K562 (cell line): Measurements from ENCODE around the gene ZSWIM3. TPM values are rescaled to one million over a fixed set of nuclear protein-coding genes. Genes with fewer than 3 reads are reported as not detected.

Experiments used
- ATAC-seq: fragments of 200-7000 bp; cut with Tn5 transposase; 3 replicates; pipeline ENCODE4 v1.9.1; 2020; ENCODE audit warnings: moderate library complexity
- BruUV-seq: library from RNA; stranded (reverse); fragments of 400-500 nt; replicated peaks from 2 replicates; lab custom pipeline; 2021; lab: Mats Ljungman, UMichigan
- CTCF ChIA-PET: fragments of 300-600 bp; formaldehyde crosslinking; extraction: SDS; loops from one replicate; lab custom pipeline; 2021; ENCODE audit warnings: low intra/inter-chr PET ratio; lab: Yijun Ruan, JAX
- POLR2A ChIA-PET: fragments of 300-600, 350-650 bp; sonication (Branson Sonifier 250); formaldehyde crosslinking; extraction: SDS; loops from one replicate; lab custom pipeline; 2021; ENCODE audit warnings: antibody characterized with exemption, inconsistent platforms; lab: Yijun Ruan, JAX
- DNase-seq, 4 experiments: peaks; one replicate each; pipeline versions ENCODE4 v3.0.0 to v3.0.0-alpha.2; 2011 to 2018; ENCODE audit warnings: low spot score in 3 of 4, mixed read lengths in 3 of 4; ENCODE audit errors: extremely low read depth in 1 of 4
- FAIRE-seq: peaks from 2 replicates; lab custom pipeline; 2011; peaks lifted over from hg19 to GRCh38; lab: Jason Lieb, UNC
- H2AFZ ChIP-seq: 2 replicates; pipeline ENCODE4 v1.6.0; 2011; ENCODE audit warnings: low read depth, low read length, control low read depth, inconsistent platforms
- H3K27ac ChIP-seq: fragments of 200-600 bp; 3 replicates; pipeline ENCODE4 v1.8.0; 2011; ENCODE audit warnings: low read depth, mild to moderate bottlenecking, control low read depth, inconsistent platforms, low read length, moderate library complexity, mixed read lengths; ENCODE audit errors: extremely low read depth
- H3K27me3 ChIP-seq, 2 experiments: fragments of 300-600 bp in 1 of 2; 2 replicates in 1 of 2; 3 replicates in 1 of 2; pipeline versions ENCODE4 v1.6.0 to v1.8.0; 2011; ENCODE audit warnings: inconsistent platforms in 2 of 2, low read length in 2 of 2, mild to moderate bottlenecking in 1 of 2, mixed read lengths in 1 of 2, moderate library complexity in 1 of 2; ENCODE audit not compliant: control insufficient read depth in 2 of 2, insufficient read depth in 2 of 2
- H3K36me3 ChIP-seq: fragments of 300-600 bp; 3 replicates; pipeline ENCODE4 v1.8.0; 2011; ENCODE audit warnings: mild to moderate bottlenecking, low read length, inconsistent platforms; ENCODE audit not compliant: control insufficient read depth, insufficient read depth
- H3K4me1 ChIP-seq, 2 experiments: fragments of 200-600 bp in 1 of 2; replicated peaks in 1 of 2; 2 replicates in 1 of 2; 3 replicates in 1 of 2; pipeline versions ENCODE4 v1.5.1 to v1.8.0; 2011; ENCODE audit warnings: inconsistent platforms in 2 of 2, low read length in 2 of 2, mild to moderate bottlenecking in 1 of 2, mixed read lengths in 1 of 2, moderate library complexity in 1 of 2; ENCODE audit not compliant: control insufficient read depth in 2 of 2, insufficient read depth in 2 of 2
- H3K4me2 ChIP-seq: 2 replicates; pipeline ENCODE4 v1.6.1; 2011; ENCODE audit warnings: low read length, control low read depth, inconsistent platforms, mixed read lengths; ENCODE audit not compliant: insufficient read depth
- H3K4me3 ChIP-seq: fragments of 200-600 bp; sonication (generic), shearing (Covaris generic); 2 replicates; pipeline ENCODE4 v1.5.1; 2016; ENCODE audit warnings: control low read depth, inconsistent platforms
- H3K79me2 ChIP-seq: fragments of 200-600 bp; 3 replicates; pipeline ENCODE4 v1.8.0; 2011; ENCODE audit warnings: low read length, inconsistent platforms; ENCODE audit not compliant: control insufficient read depth, insufficient read depth
- H3K9ac ChIP-seq, 2 experiments: 2 replicates each; pipeline versions ENCODE4 v1.6.0 to v1.6.1; 2011; ENCODE audit warnings: low read depth in 2 of 2, low read length in 2 of 2, control low read depth in 1 of 2, inconsistent platforms in 1 of 2, mild to moderate bottlenecking in 1 of 2, mixed read lengths in 1 of 2; ENCODE audit not compliant: insufficient read depth in 1 of 2
- H3K9me1 ChIP-seq: one replicate; pipeline ENCODE4 v1.6.0; 2011; ENCODE audit warnings: inconsistent platforms, mild to moderate bottlenecking, low read length, moderate library complexity; ENCODE audit not compliant: control insufficient read depth, insufficient read depth
- H3K9me3 ChIP-seq: replicated peaks from 2 replicates; pipeline ENCODE4 v1.5.1; 2011; ENCODE audit warnings: low read depth, low read length, inconsistent platforms; ENCODE audit not compliant: control insufficient read depth, insufficient read depth
- H4K20me1 ChIP-seq: replicated peaks from 2 replicates; pipeline ENCODE4 v1.6.1; 2011; ENCODE audit warnings: low read length, inconsistent platforms, mixed read lengths; ENCODE audit not compliant: control insufficient read depth, insufficient read depth
- BCOR ChIP-seq: fragments of 450-650 bp; IDR thresholded peaks from 2 replicates; pipeline ENCODE4 v1.6.1; 2016
- FOXP1 ChIP-seq: sonication (generic); formaldehyde crosslinking; IDR thresholded peaks from 2 replicates; pipeline ENCODE4 v1.8.0; 2022; ENCODE audit warnings: mild to moderate bottlenecking, missing genetic modification reagents
- JUN ChIP-seq, 2 experiments: sonication (generic) in 1 of 2; formaldehyde crosslinking in 1 of 2; IDR thresholded peaks; 2 replicates each; pipeline versions ENCODE4 v1.6.1 to v1.8.0; 2012 to 2022; ENCODE audit warnings: borderline replicate concordance in 2 of 2, mild to moderate bottlenecking in 2 of 2, improper control_type of control experiment in 1 of 2, low read depth in 1 of 2, low read length in 1 of 2, missing genetic modification reagents in 1 of 2
- RBM25 ChIP-seq: fragments of 200-400 bp; formaldehyde crosslinking; IDR thresholded peaks from 2 replicates; pipeline ENCODE4 v1.6.1; 2018; ENCODE audit warnings: low read length, low read depth, moderate library complexity; ENCODE audit not compliant: severe bottlenecking
- ZBTB33 ChIP-seq: sonication (generic); formaldehyde crosslinking; IDR thresholded peaks from 2 replicates; pipeline ENCODE4 v1.8.1; 2023; ENCODE audit warnings: mild to moderate bottlenecking, missing genetic modification reagents
- WGBS: fragments of 100-300 bp; shearing (Covaris generic); methylation state at CpG from one replicate; pipeline ENCODE4 v1.1.6; 2016; ENCODE audit warnings: low coverage, mixed read lengths; ENCODE audit not compliant: insufficient coverage; ENCODE audit errors: missing lambda C conversion rate; 5-methylcytosine and 5-hydroxymethylcytosine counted together
- in situ Hi-C: fragments of 300-500 bp; cut with MboI; formaldehyde crosslinking; loops from 4 replicates; pipeline ENCODE4 v1.15.0; 2018; ENCODE audit warnings: inconsistent platforms, mixed read lengths
- intact Hi-C: fragments of 100-400 bp; cut with micrococcal nuclease; formaldehyde crosslinking; loops from 2 replicates; pipeline ENCODE4 v1.14.2; 2022
- polyA plus RNA-seq, 8 experiments: library from polyadenylated mRNA; depleted of rRNA in 4 of 8; stranded (reverse) in 5 of 8; unstranded in 3 of 8; fragments of >200 nt; fragmentation: Nextera tagmentation in 2 of 8; fragmentation: Illumina TruSeq in 1 of 8; extraction: Ambion mirVana in 2 of 8; extraction: Trizol in 1 of 8; gene quantifications; 2 replicates each; pipeline versions ENCODE4 v1.2.1 to v1.2.3, GENCODE V29; 2011 to 2014; ENCODE audit warnings: inconsistent platforms in 1 of 8, missing spikeins in 1 of 8
- total RNA-seq, 7 experiments: library from RNA; depleted of rRNA in 6 of 7; stranded (reverse); fragments of >200 nt in 6 of 7; fragmentation: Illumina TruSeq in 2 of 7; extraction: Trizol in 2 of 7; gene quantifications; 2 replicates each; pipeline versions ENCODE4 v1.2.1 to v1.2.3, GENCODE V29; 2011 to 2021; ENCODE audit warnings: low replicate concordance in 1 of 7

The ZSWIM3 gene
- total and polyA plus RNA-seq, 9 of the 15 experiments (the other 6 are each of a cell fraction or from before 2014, with no cell fraction given): 1.7 to 4.3 (median 2.9) TPM

DNA sequence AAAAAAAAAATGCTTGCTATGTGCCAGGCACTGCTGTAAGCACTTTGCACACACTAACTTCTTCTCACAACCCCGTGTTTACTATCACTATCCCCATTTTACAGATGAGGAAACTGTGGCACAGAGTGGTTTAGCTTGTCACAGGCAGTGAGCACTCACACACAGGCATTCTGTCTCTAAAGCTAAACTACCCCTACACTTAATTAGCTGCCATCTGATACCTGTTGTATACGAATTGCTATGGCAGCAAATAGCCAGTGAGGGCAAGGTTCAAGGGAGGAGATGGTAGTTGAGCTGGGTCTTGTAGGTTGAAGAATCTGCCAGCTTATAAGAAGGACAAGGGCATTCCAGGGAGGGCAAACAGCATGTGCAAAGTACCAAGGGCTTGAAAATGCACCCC, 35.5 kb upstream of the ZSWIM3 start:
- Histone ChIP-seq H2AFZ (no peak overlapping the region), H3K27ac (no peak overlapping the region), H3K4me1 (peaks cover 13 to 42% of the 10 kb centered on the region in 2 experiments; a peak in 4 of 5 replicates), H3K36me3 (no peaks in the 10 kb centered on the region), H3K4me2 (no peak overlapping the region), H3K4me3 (no peak overlapping the region), H3K27me3 (peaks cover 0 to 4% of the 10 kb centered on the region in 2 experiments; a peak in 1 of 5 replicates), H3K9ac (no peak overlapping the region), H3K9me1 (no peaks in the 10 kb centered on the region), H4K20me1 (no peaks in the 10 kb centered on the region), H3K9me3 (no peaks in the 10 kb centered on the region), H3K79me2 (no peaks in the 10 kb centered on the region)
- DNase-seq: no peak
- TF ChIP-seq RBM25 (peak; percentile 75), BCOR (peak; percentile 28; the same call in 1 of the 2 replicates), JUN (IDR thresholded peaks at IDR 0.05; ENCODE audit: borderline replicate concordance, low read depth, low read length) (no peak), JUN (CRISPR knock-in tag; IDR thresholded peaks at IDR 0.05; ENCODE audit: borderline replicate concordance) (no peak)
- 3% methylated on average over 2 of the region's 2 CpGs for WGBS
- ChIA-PET CTCF (no interaction called here), POLR2A (interaction anchor here (0.6 to 0.9 kb wide), 3 partner anchors 9 to 112 kb away, joined by 3 to 4 read pairs (median 3); partner anchors contain the start of gene SNX21)
- intact Hi-C loops: no loop called here
- FAIRE-seq: no peak
- in situ Hi-C loops: no loop called here
- no peak for ATAC-seq
- no TSS peak for BruUV-seq

DNA sequence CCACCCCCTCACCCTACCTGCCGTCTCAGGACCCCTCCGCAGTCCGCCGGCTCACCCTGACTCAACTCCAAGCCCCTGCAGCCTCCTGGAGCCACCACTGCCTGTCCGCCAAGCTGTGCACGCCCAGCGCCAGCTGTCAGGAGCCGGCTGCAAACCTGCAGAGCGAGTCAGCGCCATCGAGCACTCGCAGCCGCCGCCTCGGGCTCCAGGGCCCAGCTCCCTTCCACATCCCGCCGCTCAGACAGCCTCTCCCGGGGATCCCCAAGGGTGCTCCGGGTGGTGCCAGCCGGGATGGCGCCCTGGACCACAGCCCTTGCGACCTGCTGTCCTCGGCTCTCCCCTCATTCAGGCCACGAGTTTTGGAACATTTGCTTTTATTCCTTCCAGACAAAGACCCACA, 34.6 kb upstream of the ZSWIM3 start:
- no peak overlapping the region for H3K4me3 ChIP-seq
- peaks cover 14 to 38% of the 10 kb centered on the region in 2 experiments; a peak in 4 of 5 replicates for H3K4me1 ChIP-seq
- H3K79me2 ChIP-seq: no peaks in the 10 kb centered on the region
- ChIA-PET CTCF (interaction anchor here (0.6 kb wide), 1 partner anchor 39 kb away, joined by 4 read pairs; no protein-coding TSS in a partner anchor), POLR2A (interaction anchor here (0.6 to 0.9 kb wide), 4 partner anchors 8 to 1718 kb away, joined by 3 read pairs; partner anchors contain the start of gene SNX21)
- peak overlapping the region in 1 of 2 experiments; percentile 72; a peak in 2 of 4 replicates for H3K9ac ChIP-seq
- in situ Hi-C loops (no loop called here), intact Hi-C loops (no loop called here)
- H3K36me3 ChIP-seq: no peaks in the 10 kb centered on the region
- 25% methylated on average over 21 of the region's 24 CpGs for WGBS
- no peaks in the 10 kb centered on the region for H3K9me1 ChIP-seq
- TF ChIP-seq FOXP1 (CRISPR knock-in tag): no peak
- peak; percentile 89 for TF ChIP-seq ZBTB33 (CRISPR knock-in tag)
- H2AFZ ChIP-seq: no peak overlapping the region
- no peak for DNase-seq
- H3K9me3 ChIP-seq: no peaks in the 10 kb centered on the region
- H3K27ac ChIP-seq: no peak overlapping the region
- BruUV-seq: no TSS peak
- no peaks in the 10 kb centered on the region for H4K20me1 ChIP-seq
- no peak for FAIRE-seq
- peaks cover 0 to 4% of the 10 kb centered on the region in 2 experiments; a peak in 1 of 5 replicates for H3K27me3 ChIP-seq
- no peak overlapping the region for H3K4me2 ChIP-seq
- ATAC-seq: no peak; the same call in 2 of the 3 replicates
